ENCODE measurements around the gene TRPM3.

DNA sequence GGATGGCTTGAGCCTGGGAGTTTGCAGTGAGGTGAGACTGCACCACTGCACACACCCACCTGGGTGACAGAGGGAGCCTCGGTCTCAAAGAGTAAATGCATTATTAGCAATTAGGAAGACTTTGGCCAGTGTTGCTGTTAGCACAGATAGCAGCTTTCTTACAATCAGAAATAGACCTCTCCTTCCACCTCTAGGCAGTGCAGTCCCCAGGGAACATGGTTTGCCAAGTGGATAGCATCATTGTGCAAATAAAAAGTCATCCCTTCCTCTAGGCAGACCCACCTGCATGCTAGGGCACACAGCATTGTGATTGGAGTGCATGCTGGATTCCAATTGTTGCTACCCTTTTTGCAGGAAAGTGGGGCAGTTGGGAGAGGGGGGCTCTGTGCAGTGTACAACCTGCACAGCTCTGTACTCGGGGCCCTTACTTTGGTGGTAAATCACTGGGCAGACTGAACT is 629.1 kb downstream of the TRPM3 start:
- no peak for TF ChIP-seq POLR2A (IDR thresholded peaks at IDR 0.05)
- TF ChIP-seq, protein P1, sequence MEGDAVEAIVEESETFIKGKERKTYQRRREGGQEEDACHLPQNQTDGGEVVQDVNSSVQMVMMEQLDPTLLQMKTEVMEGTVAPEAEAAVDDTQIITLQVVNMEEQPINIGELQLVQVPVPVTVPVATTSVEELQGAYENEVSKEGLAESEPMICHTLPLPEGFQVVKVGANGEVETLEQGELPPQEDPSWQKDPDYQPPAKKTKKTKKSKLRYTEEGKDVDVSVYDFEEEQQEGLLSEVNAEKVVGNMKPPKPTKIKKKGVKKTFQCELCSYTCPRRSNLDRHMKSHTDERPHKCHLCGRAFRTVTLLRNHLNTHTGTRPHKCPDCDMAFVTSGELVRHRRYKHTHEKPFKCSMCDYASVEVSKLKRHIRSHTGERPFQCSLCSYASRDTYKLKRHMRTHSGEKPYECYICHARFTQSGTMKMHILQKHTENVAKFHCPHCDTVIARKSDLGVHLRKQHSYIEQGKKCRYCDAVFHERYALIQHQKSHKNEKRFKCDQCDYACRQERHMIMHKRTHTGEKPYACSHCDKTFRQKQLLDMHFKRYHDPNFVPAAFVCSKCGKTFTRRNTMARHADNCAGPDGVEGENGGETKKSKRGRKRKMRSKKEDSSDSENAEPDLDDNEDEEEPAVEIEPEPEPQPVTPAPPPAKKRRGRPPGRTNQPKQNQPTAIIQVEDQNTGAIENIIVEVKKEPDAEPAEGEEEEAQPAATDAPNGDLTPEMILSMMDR (IDR thresholded peaks at IDR 0.05 in 4 of 5, conservative IDR thresholded peaks at IDR 0.05 in 1 of 5): no peak

Data from gastrocnemius medialis (tissue), 4 donors.